Left colon (tissue), 2 donors: ENCODE results near the gene ZBED2. TPM values are rescaled to one million over a fixed set of nuclear protein-coding genes. Genes with fewer than 3 reads are reported as not detected.
"Not testable (repeated sequence)": the region's sequence is repeated elsewhere in the genome, so short reads cannot be mapped to it uniquely, and the experiment has no call there.

Experiments used
- ATAC-seq: fragments of 200-7000 bp; cut with Tn5 transposase; one replicate; pipeline ENCODE4 v1.9.1; 2020; ENCODE audit warnings: mild to moderate bottlenecking, moderate library complexity
- DNase-seq, 2 donors: peaks; one replicate each; pipeline ENCODE4 v3.0.0-alpha.2; 2020
- intact Hi-C, 2 donors: fragments of 100-400 bp; cut with DNase I in 1 of 2; cut with micrococcal nuclease in 1 of 2; formaldehyde crosslinking; loops; one replicate each; pipeline versions ENCODE4 v1.11.2 to v1.14.0; 2022; cut with DNase I, micrococcal nuclease
- long read RNA-seq: library from polyadenylated mRNA; unstranded; transcript quantifications from one replicate; pipeline ENCODE4 v2.0.0, GENCODE V29; 2021
- total RNA-seq, 2 donors: library from RNA; stranded (reverse); fragmentation: NEBNext Ultra II Directional; extraction: Animal tissue kit (Norgen Biotek cat#: 25700); gene quantifications; one replicate each; pipeline ENCODE4 v1.2.1, GENCODE V29; 2021
- donor health status: DM: no; HTN: no; CAD: no.
- donor health status: DM: yes; HTN: yes; CAD: no.

Gene ZBED2, protein sequence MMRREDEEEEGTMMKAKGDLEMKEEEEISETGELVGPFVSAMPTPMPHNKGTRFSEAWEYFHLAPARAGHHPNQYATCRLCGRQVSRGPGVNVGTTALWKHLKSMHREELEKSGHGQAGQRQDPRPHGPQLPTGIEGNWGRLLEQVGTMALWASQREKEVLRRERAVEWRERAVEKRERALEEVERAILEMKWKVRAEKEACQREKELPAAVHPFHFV
- not detected for total RNA-seq
- long read RNA-seq, result 0 reads

DNA sequence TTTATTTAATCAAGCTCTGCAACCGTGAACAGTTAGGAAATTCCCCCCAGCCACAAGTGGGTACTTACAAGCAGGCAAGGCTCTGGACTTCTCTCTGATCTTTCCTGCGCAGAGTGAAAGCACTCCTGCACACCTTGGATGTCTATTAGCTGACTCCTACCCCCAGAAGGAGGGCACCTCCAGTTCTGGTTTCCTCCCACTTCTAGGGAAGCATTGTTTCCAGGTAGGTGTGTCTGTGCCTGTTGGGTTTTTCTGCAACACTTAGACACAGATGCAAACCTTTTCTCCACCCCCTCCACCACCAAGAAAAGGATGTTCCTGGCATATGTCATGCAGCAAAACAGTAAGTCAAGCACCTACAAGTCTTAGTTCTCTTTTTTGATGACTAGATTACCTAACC, at the start of gene ZBED2:
Gene ZBED2 (minus strand): TSS at position 115 of the 400 bp plus-strand sequence. CDS start 1,145 bp downstream, outside the sequence.
- no peak for DNase-seq
- intact Hi-C loops, result no loop called here
- ATAC-seq, result no peak

DNA sequence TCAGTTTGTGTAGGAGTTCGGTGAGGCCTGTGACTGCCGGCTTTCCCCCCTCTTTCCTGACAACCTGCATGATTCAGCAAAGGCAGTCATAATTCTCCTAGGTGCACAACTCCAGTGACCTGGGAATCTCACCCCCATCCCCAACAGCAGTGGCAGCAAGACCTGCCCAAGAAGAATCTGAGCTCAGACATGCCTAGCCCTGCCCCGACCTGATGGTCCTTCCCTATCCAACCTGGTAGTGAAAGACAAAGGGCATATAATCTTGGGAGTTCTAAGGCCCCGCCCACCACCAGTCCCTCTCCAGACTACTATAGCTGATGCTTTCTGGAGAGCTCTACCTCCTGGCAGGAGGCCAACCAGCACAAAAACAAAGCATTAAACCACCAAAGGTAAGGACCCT, 44.2 kb upstream of the ZBED2 start:
- ATAC-seq, result no peak
- intact Hi-C loops, result no loop called here
- no peak for DNase-seq

DNA sequence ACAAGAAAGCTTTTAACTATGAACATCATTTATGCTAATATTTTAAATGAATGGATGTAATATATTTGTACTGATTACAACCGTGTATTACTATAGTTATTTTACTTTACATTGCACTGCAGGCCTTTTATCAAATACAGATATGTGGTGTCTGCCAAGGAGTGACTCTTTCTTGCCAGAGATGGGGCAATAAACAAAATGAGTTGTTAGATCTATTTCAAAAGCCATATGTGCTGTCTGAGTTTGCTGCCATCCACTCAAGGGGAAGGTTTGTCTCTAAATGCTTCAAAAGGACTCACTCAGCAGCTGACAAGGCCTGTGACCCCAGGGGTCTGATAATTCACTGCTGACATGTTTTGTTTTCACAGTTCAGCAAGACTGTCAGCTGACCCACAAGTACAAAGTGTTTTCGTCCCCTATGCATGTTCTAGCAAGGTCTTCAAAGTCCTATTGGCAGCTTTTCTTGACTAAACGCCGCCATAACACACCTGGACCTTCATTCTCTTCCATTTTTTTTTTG, 41.3 kb upstream of the ZBED2 start:
- DNase-seq (no peak), ATAC-seq (no peak)
- intact Hi-C loops, result no loop called here

DNA sequence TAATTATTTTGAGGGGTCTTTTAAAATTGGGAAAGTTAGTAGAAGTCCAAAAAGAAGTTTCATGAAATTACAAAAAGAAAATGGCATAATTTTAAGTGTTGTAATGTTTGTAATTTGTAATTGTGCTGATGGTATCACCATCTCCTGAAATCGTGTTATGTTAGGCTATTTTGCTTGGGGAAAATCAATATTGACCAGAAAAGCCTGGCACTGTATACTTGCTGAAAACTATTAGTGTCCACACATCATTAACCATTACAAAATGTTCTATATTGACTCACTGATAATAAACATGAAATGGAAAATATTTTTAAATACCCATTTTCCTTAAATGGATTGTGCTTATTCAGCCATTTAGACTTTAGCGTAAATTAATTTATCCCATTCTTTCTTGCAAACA, 40.3 kb upstream of the ZBED2 start:
- DNase-seq, result no peak
- ATAC-seq, result no peak
- intact Hi-C loops, result no loop called here

DNA sequence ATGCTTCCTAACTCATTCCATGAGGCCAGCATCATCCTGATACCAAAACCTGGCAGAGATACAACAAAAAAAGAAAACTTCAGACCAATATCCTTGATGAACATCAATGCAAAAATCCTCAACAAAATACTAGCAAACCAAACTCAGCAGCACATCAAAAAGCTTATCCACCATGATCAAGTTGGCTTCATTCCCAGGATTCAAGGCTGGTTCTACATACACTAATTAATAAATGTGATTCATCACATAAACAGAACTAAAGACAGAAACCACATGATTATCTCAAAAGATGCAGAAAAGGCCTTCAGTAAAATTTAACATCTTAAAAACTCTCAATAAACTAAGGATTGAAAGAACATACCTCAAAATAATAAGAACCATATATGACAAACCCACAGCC, 35.5 kb upstream of the ZBED2 start:
- DNase-seq, intact Hi-C loops, ATAC-seq: not testable (repeated sequence)

DNA sequence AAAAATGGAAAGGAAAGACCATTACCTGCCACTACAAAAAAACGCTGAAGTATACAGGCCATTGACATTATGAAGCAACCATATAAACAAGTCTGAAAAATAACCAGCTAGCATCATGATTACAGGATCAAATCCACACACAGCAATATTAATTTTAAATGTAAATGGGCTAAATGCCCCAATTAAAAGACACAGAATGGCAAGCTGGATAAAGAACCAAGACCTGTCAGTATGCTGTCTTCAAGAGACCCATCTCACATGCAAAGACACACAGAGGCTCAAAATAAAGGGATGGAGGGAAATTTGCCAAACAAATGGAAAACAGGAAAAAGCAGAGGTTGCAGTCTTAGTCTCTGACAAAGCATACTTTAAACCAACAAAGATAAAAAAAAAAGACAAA, 33.9 kb upstream of the ZBED2 start:
- DNase-seq, intact Hi-C loops, ATAC-seq: not testable (repeated sequence)

DNA sequence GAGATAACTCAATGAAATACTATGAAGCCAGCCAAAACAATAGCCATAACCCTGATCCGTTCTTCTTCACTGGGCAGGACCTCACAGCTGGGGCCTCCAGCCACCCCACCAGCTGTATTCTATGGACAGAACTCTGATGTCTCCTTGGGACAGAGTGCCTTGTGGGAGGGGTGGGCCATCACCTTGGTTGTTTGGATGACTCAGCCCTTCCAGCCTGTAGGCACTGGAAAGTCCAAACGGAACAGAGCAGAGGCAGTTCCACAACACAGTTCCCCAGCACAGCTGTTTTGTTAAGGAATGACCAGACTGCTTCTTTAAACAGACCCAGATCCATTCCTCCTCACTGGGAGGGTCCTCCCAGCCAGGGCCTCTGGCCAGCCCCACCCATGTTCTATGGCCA, 31.9 kb upstream of the ZBED2 start:
- DNase-seq, result no peak
- ATAC-seq, result no peak
- intact Hi-C loops, result no loop called here

DNA sequence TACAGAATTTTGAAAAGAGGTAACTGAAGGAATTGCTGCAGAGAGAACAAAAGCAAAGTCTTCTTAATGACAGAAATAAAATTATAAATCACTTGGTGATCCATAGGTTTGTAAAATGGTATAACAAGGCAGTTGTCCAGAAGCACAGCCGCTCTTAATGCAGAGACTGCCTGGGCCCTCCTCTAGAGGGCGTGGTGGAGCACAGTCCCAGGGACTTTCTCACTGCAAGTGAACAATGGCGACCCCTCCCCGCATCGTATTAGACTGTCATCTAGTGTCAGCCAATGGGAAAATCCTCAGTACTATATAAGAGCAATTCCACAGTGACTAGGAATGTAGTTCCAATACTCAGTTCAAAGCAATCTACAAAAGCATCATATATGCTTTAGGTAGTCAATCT, 26.4 kb upstream of the ZBED2 start:
- DNase-seq (no peak), ATAC-seq (no peak)
- intact Hi-C loops, result no loop called here

DNA sequence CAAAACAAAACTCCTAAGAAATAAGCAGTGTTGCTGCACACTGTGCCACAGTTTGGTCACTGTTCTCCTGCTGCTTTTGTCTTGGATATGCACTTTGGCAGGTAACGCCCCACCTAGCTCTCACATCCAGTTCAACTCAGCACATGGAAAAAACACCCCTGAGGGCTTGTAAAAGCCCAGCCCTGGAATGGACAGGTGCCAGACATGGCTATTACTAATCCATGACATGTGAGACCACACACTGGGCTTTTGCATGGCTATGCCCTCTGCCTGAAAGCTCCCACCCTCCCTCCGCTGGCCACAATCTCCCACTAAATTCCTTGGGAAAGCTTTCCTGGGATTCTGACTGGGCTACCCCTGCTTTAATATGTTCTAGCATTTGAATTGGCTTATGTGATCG, 24.7 kb upstream of the ZBED2 start:
- intact Hi-C loops, result no loop called here
- DNase-seq (no peak), ATAC-seq (no peak)

DNA sequence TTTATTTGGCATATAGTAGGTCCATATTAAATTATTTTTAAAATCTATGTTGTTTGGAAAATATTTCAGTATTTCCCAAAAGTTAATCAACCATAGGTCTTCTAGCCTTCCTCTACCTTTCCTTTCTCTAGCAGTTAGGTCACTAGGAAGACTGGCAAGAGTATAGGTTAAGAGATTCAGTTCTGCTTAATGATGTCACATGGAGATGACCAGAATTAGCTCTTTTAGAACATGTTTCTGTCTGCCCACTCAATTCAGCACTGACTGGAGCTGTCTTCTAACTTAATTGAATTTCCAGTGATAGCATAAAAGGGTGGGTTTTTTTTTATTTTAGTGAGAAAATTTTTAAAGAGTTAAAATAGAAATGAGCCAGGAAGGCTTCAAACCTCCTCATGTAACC, 23.8 kb upstream of the ZBED2 start:
- ATAC-seq (no peak), DNase-seq (no peak)
- intact Hi-C loops, result no loop called here

DNA sequence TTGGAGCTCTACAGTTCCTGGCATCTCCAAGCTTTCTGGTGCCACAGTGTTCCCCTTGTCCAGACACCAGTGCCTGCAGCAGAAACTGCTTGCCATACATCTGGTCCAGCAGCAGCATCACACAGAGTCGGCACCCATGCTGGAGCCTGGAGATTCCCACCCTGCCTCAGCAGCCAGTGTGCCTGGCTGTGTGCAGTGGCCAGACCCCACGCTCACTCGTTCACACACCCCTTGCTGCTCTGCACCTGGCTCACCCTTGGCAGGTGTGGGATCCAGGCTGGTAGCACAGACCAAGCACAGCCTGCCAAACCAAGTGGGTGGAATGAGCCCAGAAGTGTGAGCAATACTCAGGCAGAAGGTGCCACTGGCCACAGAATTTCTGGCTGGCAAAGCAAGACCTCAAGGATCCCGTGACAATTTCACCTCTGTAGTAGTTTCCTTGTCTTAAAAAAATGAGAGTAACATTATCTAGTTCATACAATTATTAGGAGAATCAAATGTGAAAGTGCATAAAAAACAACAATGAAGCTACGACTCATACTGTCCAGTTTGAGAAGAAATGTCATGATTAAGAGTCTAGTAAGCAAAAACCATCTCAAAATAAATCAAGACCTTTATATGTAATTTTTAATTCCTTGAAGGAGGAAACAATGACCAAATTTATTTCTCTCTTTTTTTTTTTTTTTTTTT, 22.9 kb upstream of the ZBED2 start:
- intact Hi-C loops, result no loop called here
- DNase-seq (no peak), ATAC-seq (no peak)

DNA sequence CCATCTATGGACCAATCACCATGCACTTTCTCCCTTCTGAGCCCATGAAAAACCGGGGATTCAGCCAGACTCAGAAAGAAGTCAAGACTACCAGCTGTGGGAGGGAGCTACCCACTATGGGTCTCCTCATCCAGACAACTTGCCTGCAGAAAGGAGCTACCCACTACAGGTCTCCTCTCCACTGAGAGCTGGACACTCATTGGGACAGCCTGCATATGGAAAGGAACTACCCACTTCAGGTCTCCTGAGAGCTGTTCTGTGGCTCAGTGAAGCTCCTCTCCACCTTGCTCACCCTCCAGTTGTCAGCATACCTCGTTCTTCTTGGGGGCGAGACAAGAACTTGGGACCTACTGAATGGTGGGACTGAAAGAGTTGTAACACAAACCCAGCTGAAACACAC, 22.3 kb upstream of the ZBED2 start:
- no peak for DNase-seq
- no peak for ATAC-seq
- intact Hi-C loops, result no loop called here

DNA sequence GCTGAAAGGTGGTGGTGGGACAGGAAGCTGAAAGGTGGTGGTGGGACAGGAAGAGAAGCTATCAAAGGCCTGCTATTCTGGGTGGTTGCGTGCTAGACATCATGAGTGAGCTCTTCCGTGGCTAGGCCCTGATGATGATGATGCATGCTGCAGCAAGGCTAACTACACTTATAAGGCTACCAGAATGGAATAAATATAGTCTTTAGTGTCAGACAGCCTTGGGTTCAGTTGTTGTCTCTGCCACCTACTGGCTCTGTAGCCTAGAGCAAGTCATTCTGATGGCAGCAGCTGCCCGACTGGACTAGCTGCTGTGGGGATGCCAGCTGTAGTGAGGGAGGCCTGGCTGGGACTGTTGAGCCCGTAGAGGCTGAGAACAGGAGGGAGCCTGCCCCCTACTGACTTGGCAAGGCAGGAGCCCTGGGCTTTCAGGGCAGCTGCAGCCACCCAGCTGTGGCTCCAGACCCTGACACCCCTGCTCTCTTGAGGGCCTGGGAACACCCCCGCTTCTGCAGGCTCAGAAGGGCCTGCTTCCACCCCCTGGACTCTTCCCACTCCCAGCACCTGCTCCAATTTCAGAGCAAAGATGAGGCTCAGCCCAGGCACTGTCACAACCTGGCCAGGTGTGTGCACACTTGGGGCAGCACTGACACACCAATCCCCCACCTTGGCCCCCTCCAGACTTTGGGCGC, 21.4 kb upstream of the ZBED2 start:
- DNase-seq (peak in 1 of 2 donors; percentile 14), ATAC-seq (peak; percentile 42)
- intact Hi-C loops, result no loop called here

DNA sequence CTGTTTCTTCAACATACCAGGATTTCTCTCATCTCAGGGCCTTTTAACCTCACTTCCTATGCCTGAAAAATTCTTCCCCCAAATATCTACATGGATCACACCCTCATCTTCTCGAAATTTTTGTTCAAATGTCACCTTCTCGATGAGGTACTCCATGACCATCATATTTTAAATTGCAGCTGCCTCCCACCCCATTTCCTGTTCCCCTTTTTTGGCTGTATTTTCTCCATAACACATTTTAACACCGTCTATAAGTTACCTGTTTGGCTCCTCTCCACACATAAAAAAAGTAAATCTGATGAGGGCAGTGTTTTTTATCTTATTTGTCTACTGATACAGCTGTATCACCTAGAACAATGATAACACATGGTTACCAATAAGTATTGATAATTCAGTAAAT, 20.7 kb upstream of the ZBED2 start:
- DNase-seq, result no peak
- intact Hi-C loops, result no loop called here
- no peak for ATAC-seq

DNA sequence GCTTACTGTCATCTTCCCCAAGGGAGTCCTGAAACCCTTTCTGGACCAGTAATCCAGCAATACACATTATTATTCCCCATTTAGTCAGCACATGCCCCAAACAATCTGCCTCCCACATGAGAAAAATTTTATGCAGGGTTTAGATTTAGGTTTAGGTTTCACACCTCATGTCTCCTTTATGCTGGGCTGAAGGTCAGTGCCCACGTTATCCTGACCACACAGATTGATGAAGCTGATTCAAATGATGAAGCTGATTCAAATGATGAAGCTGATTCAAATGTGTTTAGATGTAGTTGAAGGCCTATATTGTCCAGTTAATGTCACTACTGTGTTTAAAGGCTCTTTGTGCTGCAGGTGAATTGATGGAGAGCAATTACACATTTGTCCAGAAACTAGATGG, 18.1 kb upstream of the ZBED2 start:
- DNase-seq (no peak), ATAC-seq (no peak)
- intact Hi-C loops, result no loop called here

DNA sequence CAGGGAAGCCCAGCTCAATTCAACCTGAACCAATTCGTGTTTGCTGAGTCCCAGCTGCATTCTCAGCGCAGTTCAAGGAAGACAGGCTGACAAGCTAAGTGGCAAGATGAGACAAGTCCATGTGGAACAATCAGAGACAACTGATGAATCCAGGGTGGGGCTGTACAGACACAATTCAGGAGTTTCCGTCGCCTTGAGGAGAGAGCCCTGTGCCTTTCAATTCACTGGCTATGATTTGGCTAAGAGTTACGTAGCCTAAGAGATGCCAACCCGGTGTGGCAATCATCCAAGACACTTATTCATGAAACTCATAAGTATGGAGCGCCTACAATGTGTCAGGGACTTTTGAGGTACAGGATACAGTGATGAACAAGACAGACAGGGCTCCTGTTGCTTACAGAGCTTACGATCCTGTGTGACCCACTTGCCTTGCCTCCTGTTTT, 15.5 kb upstream of the ZBED2 start:
- DNase-seq (no peak), ATAC-seq (no peak)
- intact Hi-C loops, result no loop called here

DNA sequence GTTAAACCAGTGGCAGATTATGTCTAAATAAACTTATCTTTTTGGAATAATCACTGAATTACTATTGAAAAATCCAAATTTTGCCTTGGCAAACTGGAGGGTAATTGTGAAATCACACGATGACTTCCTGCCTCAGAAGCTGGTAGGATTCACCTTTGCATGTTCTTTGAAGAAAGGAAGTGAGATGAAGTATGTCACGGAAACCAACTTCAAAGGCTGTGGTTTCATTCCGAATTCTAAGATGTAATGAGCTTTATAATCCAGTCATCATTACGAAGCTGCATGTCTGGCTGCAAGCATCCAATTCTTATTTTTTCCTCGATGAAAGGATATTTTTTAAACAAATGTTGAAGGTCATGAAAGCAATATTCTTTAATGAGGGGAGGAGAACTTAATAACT, 15.0 kb upstream of the ZBED2 start:
- intact Hi-C loops, result no loop called here
- DNase-seq (no peak), ATAC-seq (no peak)

DNA sequence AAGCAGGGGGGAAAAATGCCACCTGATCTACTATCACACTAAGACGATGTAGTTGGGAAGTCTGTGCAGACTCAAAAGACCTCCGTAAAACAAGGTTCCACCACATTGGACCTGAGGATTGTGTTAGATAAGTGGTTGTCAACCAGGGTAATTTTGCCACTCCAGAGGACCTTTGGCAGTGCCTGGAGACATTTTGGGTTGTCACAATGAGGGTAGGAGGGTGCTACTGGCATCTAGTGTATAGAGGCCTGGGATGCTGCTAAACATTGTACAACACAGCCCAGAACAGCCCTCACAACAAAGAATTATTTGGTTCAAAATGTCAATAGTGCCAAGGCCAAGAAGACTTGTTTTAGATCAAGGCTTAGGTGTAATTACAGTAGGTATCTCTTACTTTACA, 14.6 kb upstream of the ZBED2 start:
- ATAC-seq (no peak), DNase-seq (no peak)
- intact Hi-C loops, result no loop called here

DNA sequence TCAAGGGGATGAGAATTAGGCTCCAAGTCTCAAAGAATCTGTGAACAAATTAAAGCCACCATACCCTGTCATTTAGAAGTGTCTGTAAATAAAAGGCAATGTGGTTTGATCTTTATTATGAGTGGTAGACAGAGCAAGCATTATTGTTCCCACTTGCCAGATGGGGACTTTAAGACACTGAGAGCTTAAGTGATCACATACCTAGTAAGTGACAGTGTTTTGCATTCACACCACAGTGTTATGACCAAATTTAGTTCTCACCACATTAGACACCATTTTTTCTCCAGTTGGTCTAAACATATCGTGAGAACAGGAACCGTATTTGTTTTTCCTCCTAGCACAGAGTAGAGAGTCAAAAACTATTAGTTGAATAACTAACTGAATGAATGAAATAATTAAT, 13.2 kb upstream of the ZBED2 start:
- intact Hi-C loops, result no loop called here
- DNase-seq, result no peak
- ATAC-seq, result no peak

DNA sequence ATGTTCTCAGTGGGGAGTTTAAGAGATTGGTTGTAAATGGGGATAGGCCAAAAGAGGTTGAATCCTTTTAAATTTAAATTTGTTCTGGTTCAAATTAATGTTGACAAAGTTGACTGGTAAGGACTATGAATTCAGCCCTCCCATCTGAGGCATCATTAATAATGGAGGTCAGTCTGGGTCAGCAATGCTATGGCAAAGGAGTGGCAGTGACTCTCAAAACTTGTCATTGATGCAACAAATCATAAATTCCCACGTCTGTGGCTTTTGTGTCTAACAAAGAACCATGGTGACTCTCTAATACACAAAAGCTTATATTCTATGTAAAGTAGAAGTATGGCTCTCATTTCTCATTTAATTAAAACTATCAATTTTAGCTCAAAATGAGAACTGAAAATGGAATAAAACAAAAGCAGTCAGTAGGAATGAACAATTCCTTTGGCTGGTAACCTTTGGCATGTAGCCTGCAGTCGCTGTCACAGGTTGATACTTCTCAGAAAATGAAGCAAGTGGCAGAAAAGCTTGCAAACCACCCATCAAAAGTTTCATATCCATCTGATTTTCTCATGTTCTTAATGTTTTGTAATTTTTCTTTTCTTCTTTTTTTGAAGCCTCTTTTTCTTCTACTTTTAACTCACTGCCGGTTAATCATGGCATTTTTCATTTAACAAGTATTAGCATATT, 12.2 kb upstream of the ZBED2 start:
- no peak for ATAC-seq
- no peak for DNase-seq
- intact Hi-C loops, result no loop called here
